Fibroblast of lung (primary cell): Measurements from ENCODE around the gene STRC.
"Not testable (repeated sequence)": the region's sequence is repeated elsewhere in the genome, so short reads cannot be mapped to it uniquely, and the experiment has no call there.

Experiments
- CTCF ChIP-seq, 2 donors: IDR thresholded peaks in 1 of 2; conservative IDR thresholded peaks in 1 of 2; 1 replicate in 1 of 2; 2 replicates in 1 of 2; pipeline ENCODE4 v1.5.1; 2011 to 2012; ENCODE audit warnings: low read length in 2 of 2, control low read depth in 1 of 2, inconsistent platforms in 1 of 2, low read depth in 1 of 2, mild to moderate bottlenecking in 1 of 2
- EZH2 ChIP-seq: IDR thresholded peaks from 2 replicates; pipeline ENCODE4 v1.5.1; 2012; ENCODE audit warnings: low read length, control low read depth, mild to moderate bottlenecking; ENCODE audit errors: missing control alignments

- TF ChIP-seq CTCF (conservative IDR thresholded peaks at IDR 0.05 in 1 of 2, IDR thresholded peaks at IDR 0.05 in 1 of 2; ENCODE audit: low read depth in 1 of 2, low read length in 2 of 2); EZH2: not testable (repeated sequence)
These were observed 19.5 kb downstream of the STRC start for GRCh38 chr15:43599131-43599530.
